Central memory CD8-positive, alpha-beta T cell (primary cell): ENCODE results near the gene TOR2A.
A peak's percentile ranks its signal among the peaks of the same experiment; 100 is the strongest.
"Not testable (repeated sequence)": the region's sequence is repeated elsewhere in the genome, so short reads cannot be mapped to it uniquely, and the experiment has no call there.

ENCODE experiments used
- ATAC-seq: fragments of 150-1000 bp; cut with Tn5 transposase; replicated peaks from 2 replicates; pipeline ENCODE4 v1.10.0; 2022; ENCODE audit warnings: mild to moderate bottlenecking, moderate FRiP score, moderate number of reproducible peaks; ENCODE audit not compliant: poor library complexity, severe bottlenecking; ENCODE audit errors: extremely low read depth
- DNase-seq, 2 donors: peaks; one replicate each; pipeline ENCODE4 v3.0.0; 2021; ENCODE audit warnings: low spot score in 2 of 2
- H3K27ac Mint-ChIP-seq: one replicate; pipeline ENCODE4 v1.8.0; 2022; ENCODE audit warnings: low read depth, mild to moderate bottlenecking, moderate library complexity, mixed read lengths
- H3K27me3 Mint-ChIP-seq: one replicate; pipeline ENCODE4 v1.8.0; 2022; ENCODE audit warnings: mixed read lengths
- H3K36me3 Mint-ChIP-seq: one replicate; pipeline ENCODE4 v1.8.0; 2022; ENCODE audit warnings: mild to moderate bottlenecking, moderate library complexity, mixed read lengths; ENCODE audit not compliant: insufficient read depth
- H3K4me1 Mint-ChIP-seq: one replicate; pipeline ENCODE4 v1.8.0; 2022; ENCODE audit warnings: mixed read lengths
- H3K4me3 Mint-ChIP-seq: one replicate; pipeline ENCODE4 v1.8.0; 2022; ENCODE audit warnings: mild to moderate bottlenecking, moderate library complexity, mixed read lengths
- H3K9me3 Mint-ChIP-seq: one replicate; pipeline ENCODE4 v1.8.0; 2022; ENCODE audit warnings: mixed read lengths

The TOR2A gene

DNA sequence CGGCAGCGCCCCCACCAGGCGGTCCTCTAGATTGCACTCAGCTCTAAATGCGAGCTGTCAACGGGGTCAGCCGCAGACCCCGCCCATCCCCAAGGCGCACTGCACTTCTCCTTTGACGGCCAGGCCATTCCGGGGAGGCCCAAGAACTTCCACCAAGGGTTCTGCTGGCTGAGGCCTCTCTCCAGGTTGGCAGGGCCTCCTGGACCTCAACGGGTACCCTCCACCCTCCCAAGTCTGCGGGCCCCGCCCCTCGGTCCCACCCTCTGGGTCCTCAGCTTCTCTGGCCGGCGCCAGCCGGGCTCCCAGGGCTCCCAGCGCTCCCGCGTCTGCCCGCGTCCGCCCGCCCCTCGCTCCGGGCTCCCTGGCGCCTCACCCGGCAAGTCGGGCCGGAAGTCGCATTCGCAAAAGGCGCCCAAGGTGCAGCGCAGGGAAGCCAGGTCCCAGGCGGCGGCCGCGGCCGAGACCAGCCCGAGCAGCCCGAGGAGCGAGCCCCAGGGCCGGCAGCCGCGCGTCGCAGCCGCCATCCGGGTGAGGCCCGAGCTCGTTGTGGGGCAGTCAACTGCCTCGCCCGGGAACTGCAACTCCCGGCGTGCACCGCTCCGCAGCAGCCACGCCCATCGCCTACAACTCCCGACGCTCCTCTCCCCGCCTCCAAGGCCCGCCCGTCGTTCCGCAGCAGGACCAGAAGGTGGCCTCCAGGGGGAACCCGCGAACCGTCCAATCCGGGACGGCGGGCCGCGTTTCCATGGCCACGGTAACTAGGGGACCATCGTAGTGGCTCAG, at the start of gene TOR2A:
Gene TOR2A, minus strand, starts transcription at position 548 of the 783 bp plus-strand sequence. Its CDS starts 24 bp downstream, at position 524.
- Mint-ChIP-seq H3K27me3 (no peaks in the 10 kb centered on the region), H3K4me1 (peaks cover 8% of the 10 kb centered on the region), H3K27ac (peak within 1 kb of the TSS; percentile 98), H3K36me3 (peaks cover 24% of the 10 kb centered on the region), H3K4me3 (peak within 1 kb of the TSS; percentile 77), H3K9me3 (no peaks in the 10 kb centered on the region)
- DNase-seq: peak; percentile 99
- ATAC-seq: peak; percentile 83

- ATAC-seq: peak; percentile 47
- DNase-seq: peak; percentile 67 to 86
- peaks cover 37% of the 10 kb centered on the region for H3K36me3 Mint-ChIP-seq
- peaks cover 67% of the 10 kb centered on the region for H3K4me1 Mint-ChIP-seq
- peak overlapping the region; percentile 96 for H3K27ac Mint-ChIP-seq
- no peaks in the 10 kb centered on the region for H3K27me3 Mint-ChIP-seq
- peak overlapping the region; percentile 75 for H3K4me3 Mint-ChIP-seq
- H3K9me3 Mint-ChIP-seq: no peaks in the 10 kb centered on the region
These were observed 48.3 kb upstream of the TOR2A start for GRCh38 chr9:127783111-127784008.

- peak overlapping the region; percentile 95 for H3K27ac Mint-ChIP-seq
- H3K36me3 Mint-ChIP-seq: peaks cover 31% of the 10 kb centered on the region
- DNase-seq (no peak), ATAC-seq (no peak)
- H3K4me1 Mint-ChIP-seq: peaks cover 66% of the 10 kb centered on the region
- H3K9me3 Mint-ChIP-seq: no peaks in the 10 kb centered on the region
- peak overlapping the region; percentile 31 for H3K4me3 Mint-ChIP-seq
- no peaks in the 10 kb centered on the region for H3K27me3 Mint-ChIP-seq
These were observed 46.7 kb upstream of the TOR2A start for GRCh38 chr9:127781806-127782205.

DNA sequence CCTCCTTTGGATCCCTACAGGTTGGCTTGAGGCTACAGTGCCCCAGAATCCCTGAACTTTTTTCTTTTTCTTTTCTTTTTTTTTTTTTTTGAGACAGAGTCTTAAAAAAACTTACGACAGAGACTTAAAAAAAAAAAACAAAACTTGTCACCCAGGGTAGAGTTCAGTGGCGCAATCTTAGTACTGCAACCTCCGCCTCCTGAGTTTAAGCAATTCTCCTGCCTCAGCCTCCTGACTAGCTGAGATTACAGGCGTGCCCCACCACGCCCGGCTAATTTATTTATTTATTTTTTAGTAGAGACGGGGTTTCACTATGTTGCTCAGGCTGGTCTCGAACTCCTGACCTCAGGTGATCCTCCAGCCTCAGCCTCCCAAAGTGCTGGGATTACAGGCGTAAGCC, 45.8 kb upstream of the TOR2A start:
- not testable (repeated sequence) for H3K27me3 Mint-ChIP-seq, DNase-seq, H3K9me3 Mint-ChIP-seq, ATAC-seq
- Mint-ChIP-seq H3K27ac (peak overlapping the region; percentile 95), H3K36me3 (peaks cover 31% of the 10 kb centered on the region), H3K4me3 (peak overlapping the region; percentile 96), H3K4me1 (peaks cover 61% of the 10 kb centered on the region)

- Mint-ChIP-seq H3K27me3 (no peaks in the 10 kb centered on the region), H3K9me3 (no peaks in the 10 kb centered on the region), H3K4me1 (peaks cover 61% of the 10 kb centered on the region), H3K4me3 (peak overlapping the region; percentile 96), H3K36me3 (peaks cover 29% of the 10 kb centered on the region), H3K27ac (peak overlapping the region; percentile 95)
- DNase-seq (no peak), ATAC-seq (no peak)
These were observed 45.2 kb upstream of the TOR2A start for GRCh38 chr9:127780126-127780885.

- H3K27ac Mint-ChIP-seq: peak overlapping the region; percentile 95
- no peaks in the 10 kb centered on the region for H3K27me3 Mint-ChIP-seq
- peaks cover 56% of the 10 kb centered on the region for H3K4me1 Mint-ChIP-seq
- H3K36me3 Mint-ChIP-seq: peaks cover 33% of the 10 kb centered on the region
- no peaks in the 10 kb centered on the region for H3K9me3 Mint-ChIP-seq
- peak; percentile 44 for ATAC-seq
- H3K4me3 Mint-ChIP-seq: peak overlapping the region; percentile 96
- DNase-seq: peak in 1 of 2 donors; percentile 45
These were observed 44.3 kb upstream of the TOR2A start for GRCh38 chr9:127779136-127779981.

DNA sequence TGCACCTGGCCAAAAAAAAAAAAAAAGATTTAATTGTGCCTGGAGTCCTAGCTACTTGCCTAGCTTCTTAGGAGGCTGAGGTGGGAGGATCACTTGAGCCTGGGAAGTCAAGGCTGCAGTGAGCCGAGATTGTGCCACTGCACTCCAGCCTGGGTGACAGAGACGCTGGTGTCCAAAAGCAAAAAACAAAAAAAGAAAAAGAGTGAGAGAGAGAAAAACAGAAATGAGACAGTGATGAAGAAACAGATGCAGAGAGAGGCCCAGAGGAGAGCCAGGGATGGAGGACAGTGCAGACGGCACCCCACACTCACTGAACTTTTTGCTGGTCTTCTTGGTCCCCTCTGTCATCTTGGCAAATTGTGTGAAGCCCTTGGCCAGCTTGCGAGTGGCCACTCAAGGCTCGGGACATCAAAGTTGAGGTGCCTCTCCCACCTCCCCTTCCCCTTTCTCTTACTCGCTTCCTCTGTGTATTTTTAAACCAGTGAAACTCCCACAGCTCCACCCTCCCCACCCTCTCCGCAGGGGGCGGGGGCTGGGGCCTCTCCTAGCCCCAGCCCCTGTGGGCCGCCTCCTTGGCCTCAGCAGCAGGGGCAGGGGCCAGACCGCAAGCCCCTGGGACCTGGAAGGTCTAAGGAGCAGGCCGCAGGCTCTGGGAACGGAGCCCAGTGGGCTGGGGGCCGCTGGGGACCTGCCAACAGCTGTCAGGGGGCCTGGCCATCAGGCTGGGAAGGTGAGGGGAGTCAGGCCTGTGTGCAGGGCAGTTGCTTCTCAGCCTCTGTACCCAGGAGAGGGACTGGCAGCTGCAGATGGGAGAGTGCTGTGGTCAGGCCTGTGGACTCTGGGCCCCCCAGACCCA, 43.4 kb upstream of the TOR2A start, which contains the start of gene SH2D3C:
Gene SH2D3C, minus strand, starts transcription at position 387 of the 856 bp plus-strand sequence. Its CDS starts 39 bp downstream, at position 348.
- peak within 1 kb of the TSS; percentile 96 for H3K4me3 Mint-ChIP-seq
- no peaks in the 10 kb centered on the region for H3K9me3 Mint-ChIP-seq
- ATAC-seq (peak; percentile 15), DNase-seq (no peak)
- no peaks in the 10 kb centered on the region for H3K27me3 Mint-ChIP-seq
- H3K36me3 Mint-ChIP-seq: peaks cover 37% of the 10 kb centered on the region
- H3K27ac Mint-ChIP-seq: peak within 1 kb of the TSS; percentile 95
- H3K4me1 Mint-ChIP-seq: peaks cover 53% of the 10 kb centered on the region

GRCh38 chr9:127777368-127777980, 42.4 kb upstream of the TOR2A start:
- no peak for ATAC-seq
- DNase-seq: no peak
- H3K4me1 Mint-ChIP-seq: peaks cover 48% of the 10 kb centered on the region
- H3K36me3 Mint-ChIP-seq: peaks cover 40% of the 10 kb centered on the region
- peak overlapping the region; percentile 96 for H3K4me3 Mint-ChIP-seq
- no peaks in the 10 kb centered on the region for H3K27me3 Mint-ChIP-seq
- H3K27ac Mint-ChIP-seq: peak overlapping the region; percentile 95
- no peaks in the 10 kb centered on the region for H3K9me3 Mint-ChIP-seq

DNA sequence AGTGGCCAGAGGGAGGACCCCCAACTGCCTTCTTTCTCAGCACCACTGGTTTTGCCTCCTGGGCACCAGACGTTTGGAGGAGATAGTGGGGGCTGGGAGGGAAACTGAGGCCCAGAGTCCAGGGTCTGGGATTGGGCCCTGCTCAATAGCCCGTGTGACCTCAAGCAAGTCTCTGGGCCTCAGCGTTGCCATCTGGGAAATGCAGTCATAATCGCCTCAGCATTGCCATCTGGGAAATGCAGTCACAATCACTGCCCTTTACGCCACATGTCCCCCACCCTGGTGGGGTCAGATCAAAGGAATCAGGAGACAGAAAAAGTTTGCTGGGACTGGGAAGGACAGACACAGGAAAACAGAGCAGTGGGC, 41.8 kb upstream of the TOR2A start:
- peaks cover 46% of the 10 kb centered on the region for H3K4me1 Mint-ChIP-seq
- H3K27ac Mint-ChIP-seq: peak overlapping the region; percentile 95
- H3K4me3 Mint-ChIP-seq: peak overlapping the region; percentile 96
- ATAC-seq (no peak), DNase-seq (no peak)
- H3K36me3 Mint-ChIP-seq: peaks cover 44% of the 10 kb centered on the region
- H3K9me3 Mint-ChIP-seq: no peaks in the 10 kb centered on the region
- no peaks in the 10 kb centered on the region for H3K27me3 Mint-ChIP-seq

DNA sequence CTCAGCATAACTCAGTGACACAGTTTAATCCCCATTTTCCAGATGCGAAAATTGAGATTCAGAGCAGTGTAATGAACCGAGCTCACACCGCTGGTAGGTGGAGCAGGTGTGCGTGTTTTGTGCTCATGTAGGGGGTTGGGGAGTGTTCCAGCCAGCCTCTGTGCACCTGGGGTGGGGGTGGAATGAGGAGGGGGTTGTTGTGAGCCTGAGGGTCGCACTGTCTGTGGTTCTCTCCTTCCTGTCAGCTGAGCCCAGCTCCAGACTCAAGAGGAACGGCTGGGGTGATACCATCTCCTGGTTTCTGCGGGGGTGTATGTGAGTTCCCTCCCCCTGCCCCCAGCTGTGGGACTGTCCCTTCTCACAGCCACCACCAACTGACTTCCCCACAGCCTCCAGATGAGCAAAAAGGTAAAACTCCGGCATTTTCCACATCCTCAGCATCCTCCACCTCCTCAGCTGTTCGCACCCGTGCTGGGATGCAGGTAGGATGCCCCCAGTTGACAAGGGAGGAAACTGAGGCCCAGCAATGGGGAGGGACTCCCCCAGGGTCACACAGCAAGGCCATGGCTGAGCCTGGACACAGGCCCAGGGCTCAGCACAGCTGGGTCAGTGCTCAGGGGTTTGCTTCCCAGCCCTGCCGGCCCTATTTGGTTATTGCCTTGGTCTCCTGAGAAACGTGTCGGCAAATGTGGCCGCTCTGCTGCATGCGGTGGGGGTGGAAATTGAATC, 41.3 kb upstream of the TOR2A start:
- peak overlapping the region; percentile 96 for H3K4me3 Mint-ChIP-seq
- DNase-seq (peak; percentile 49 to 72), ATAC-seq (peak; percentile 57)
- peak overlapping the region; percentile 95 for H3K27ac Mint-ChIP-seq
- no peaks in the 10 kb centered on the region for H3K9me3 Mint-ChIP-seq
- peaks cover 49% of the 10 kb centered on the region for H3K36me3 Mint-ChIP-seq
- H3K4me1 Mint-ChIP-seq: peaks cover 45% of the 10 kb centered on the region
- H3K27me3 Mint-ChIP-seq: no peaks in the 10 kb centered on the region
